T-helper 2 cell treated with Interferon-gamma antibody and Interleukin-4, amounts not matched to agents 5 μg/mL and 100 μg/mL, for 36 hours (primary cell): Measurements from ENCODE around the gene RBL2.

Experiments
- DNase-seq: peaks from one replicate; pipeline ENCODE4 v3.0.0; 2021; ENCODE audit warnings: low spot score
- H3K27ac Mint-ChIP-seq: one replicate; pipeline ENCODE4 v1.8.0; 2021; ENCODE audit warnings: mild to moderate bottlenecking, mixed read lengths
- H3K27me3 Mint-ChIP-seq: one replicate; pipeline ENCODE4 v1.8.0; 2021; ENCODE audit warnings: low read depth, mixed read lengths
- H3K36me3 Mint-ChIP-seq: one replicate; pipeline ENCODE4 v1.8.0; 2021; ENCODE audit warnings: low read depth, mixed read lengths
- H3K4me1 Mint-ChIP-seq: one replicate; pipeline ENCODE4 v1.8.0; 2021; ENCODE audit warnings: low read depth, mixed read lengths
- H3K4me3 Mint-ChIP-seq: one replicate; pipeline ENCODE4 v1.8.0; 2022; ENCODE audit warnings: mild to moderate bottlenecking, moderate library complexity, mixed read lengths
- H3K9me3 Mint-ChIP-seq: one replicate; pipeline ENCODE4 v1.8.0; 2021; ENCODE audit warnings: mixed read lengths

Gene RBL2

GRCh38 chr16:53429221-53429943 lies 4.9 kb upstream of the RBL2 start:
- peaks cover 4% of the 10 kb centered on the region for H3K27me3 Mint-ChIP-seq
- no peak overlapping the region for H3K27ac Mint-ChIP-seq
- peaks cover 12% of the 10 kb centered on the region for H3K9me3 Mint-ChIP-seq
- no peak for DNase-seq
- H3K4me1 Mint-ChIP-seq = peaks cover 5% of the 10 kb centered on the region
- H3K4me3 Mint-ChIP-seq = no peak overlapping the region
- H3K36me3 Mint-ChIP-seq = peaks cover 2% of the 10 kb centered on the region

- Mint-ChIP-seq H3K27me3 (peaks cover 4% of the 10 kb centered on the region), H3K9me3 (peaks cover 4% of the 10 kb centered on the region), H3K4me3 (no peak overlapping the region), H3K27ac (no peak overlapping the region), H3K4me1 (peaks cover 5% of the 10 kb centered on the region), H3K36me3 (peaks cover 6% of the 10 kb centered on the region)
- DNase-seq = no peak
Measured at GRCh38 chr16:53430363-53430762, 3.9 kb upstream of the RBL2 start.

DNA sequence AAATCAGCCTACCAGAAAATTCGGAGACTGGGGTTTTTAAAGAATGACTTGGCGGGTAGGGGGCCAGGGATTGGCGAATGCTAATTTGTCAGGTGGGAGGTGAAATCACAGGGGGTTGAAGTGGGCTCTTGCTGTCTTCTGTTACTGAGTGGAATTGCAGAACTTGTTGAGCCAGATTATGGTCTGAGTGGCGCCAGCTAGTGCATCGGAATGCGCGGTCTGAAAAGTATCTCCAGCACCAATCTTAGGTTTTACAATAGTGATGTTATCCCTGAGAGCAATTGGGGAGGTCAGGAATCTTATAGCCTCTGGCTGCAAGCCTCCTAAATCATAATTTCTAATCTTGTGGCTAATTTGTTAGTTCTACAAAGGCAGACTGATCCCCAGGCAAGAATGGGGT lies 762 bp upstream of the RBL2 start:
- Mint-ChIP-seq H3K27ac (peak overlapping the region; percentile 86), H3K9me3 (no peaks in the 10 kb centered on the region), H3K4me1 (peaks cover 28% of the 10 kb centered on the region), H3K4me3 (peak overlapping the region; percentile 86), H3K36me3 (peaks cover 19% of the 10 kb centered on the region), H3K27me3 (no peaks in the 10 kb centered on the region)
- DNase-seq = no peak

GRCh38 chr16:53433930-53434376 lies 318 bp upstream of the RBL2 start:
- peak overlapping the region; percentile 86 for H3K4me3 Mint-ChIP-seq

DNA sequence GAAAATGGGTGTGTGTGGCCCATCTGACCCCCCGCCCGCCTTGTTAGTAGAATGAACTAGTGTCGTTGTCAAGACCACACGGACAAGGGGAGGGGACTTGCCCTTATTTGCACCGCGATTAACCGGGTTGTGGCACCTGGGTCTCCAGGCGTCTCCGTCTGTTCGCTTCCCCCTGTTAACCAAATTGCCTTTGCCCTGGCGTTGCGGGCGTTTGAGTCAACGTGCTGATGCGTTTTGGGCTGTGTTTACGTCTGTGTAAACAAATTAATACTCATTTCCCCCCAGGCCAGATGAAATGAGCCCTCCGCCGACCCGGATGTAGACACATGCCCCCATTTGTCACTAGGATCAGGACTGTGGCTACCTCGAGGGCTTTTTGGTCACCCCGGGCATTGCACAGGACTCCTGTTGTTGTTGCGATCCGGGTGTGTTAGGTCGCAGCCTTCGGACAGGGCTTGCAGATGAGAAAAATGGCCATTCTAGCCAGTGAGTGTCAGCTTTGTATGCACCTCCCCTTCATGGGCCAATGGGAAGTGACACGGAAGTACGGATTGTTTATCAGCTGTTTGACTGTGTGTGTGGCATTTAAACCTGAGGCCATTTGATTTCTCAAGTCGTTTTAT lies 906 bp downstream of the RBL2 start:
- H3K27ac Mint-ChIP-seq = peak overlapping the region; percentile 98
- H3K9me3 Mint-ChIP-seq = no peaks in the 10 kb centered on the region
- H3K4me1 Mint-ChIP-seq = peaks cover 31% of the 10 kb centered on the region
- H3K27me3 Mint-ChIP-seq = no peaks in the 10 kb centered on the region
- H3K4me3 Mint-ChIP-seq = peak overlapping the region; percentile 100
- peak; percentile 68 for DNase-seq
- H3K36me3 Mint-ChIP-seq = peaks cover 23% of the 10 kb centered on the region

More at GRCh38 chr16:53433930-53434376, 318 bp upstream of the RBL2 start:
- Mint-ChIP-seq H3K36me3 (peaks cover 19% of the 10 kb centered on the region), H3K27ac (peak overlapping the region; percentile 86), H3K4me1 (peaks cover 29% of the 10 kb centered on the region), H3K9me3 (no peaks in the 10 kb centered on the region), H3K27me3 (no peaks in the 10 kb centered on the region)
- DNase-seq = no peak

DNA sequence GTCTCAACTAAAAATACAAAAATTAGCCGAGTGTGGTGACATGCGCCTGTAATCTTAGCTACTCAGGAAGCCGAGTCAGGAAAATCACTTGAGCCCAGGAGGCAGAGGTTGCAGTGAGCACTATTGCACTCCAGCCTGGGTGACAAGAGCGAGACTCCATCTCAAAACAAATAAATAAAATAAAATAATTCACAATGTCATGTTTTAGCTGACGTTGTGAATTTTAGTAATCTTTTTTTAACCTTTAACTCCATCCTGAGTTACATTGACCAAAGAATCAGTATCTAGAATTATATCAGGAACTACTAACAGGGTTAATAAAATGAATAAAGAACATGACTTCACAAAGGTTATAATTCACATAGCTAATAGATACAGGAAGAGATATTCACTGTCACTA lies 5.9 kb downstream of the RBL2 start:
- H3K4me3 Mint-ChIP-seq = no peak overlapping the region
- no peak for DNase-seq
- H3K36me3 Mint-ChIP-seq = peaks cover 56% of the 10 kb centered on the region
- H3K9me3 Mint-ChIP-seq = peaks cover 7% of the 10 kb centered on the region
- H3K27ac Mint-ChIP-seq = no peak overlapping the region
- peaks cover 26% of the 10 kb centered on the region for H3K4me1 Mint-ChIP-seq
- no peaks in the 10 kb centered on the region for H3K27me3 Mint-ChIP-seq

DNA sequence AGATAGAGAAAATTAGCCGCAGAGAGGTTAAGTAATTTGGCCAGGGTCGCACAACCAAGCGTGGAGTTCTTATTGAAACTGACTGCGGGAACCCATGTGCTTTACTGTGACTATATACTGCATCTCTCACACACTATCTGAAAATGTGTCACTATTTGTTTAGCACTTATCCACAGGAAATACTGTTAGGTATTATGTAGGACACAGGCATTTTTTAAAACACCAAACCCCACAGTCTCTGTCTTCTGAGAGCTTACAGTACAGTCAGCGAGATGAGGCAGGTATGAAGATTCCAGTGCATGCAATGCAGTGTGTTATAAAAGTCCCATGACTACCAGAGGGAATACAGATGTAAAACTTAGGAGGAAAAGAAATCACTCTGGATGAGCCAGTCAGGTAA lies 11.3 kb downstream of the RBL2 start:
- no peak for DNase-seq
- no peaks in the 10 kb centered on the region for H3K27me3 Mint-ChIP-seq
- H3K4me1 Mint-ChIP-seq = peaks cover 27% of the 10 kb centered on the region
- peaks cover 70% of the 10 kb centered on the region for H3K36me3 Mint-ChIP-seq
- H3K4me3 Mint-ChIP-seq = no peak overlapping the region
- peaks cover 7% of the 10 kb centered on the region for H3K9me3 Mint-ChIP-seq
- peak overlapping the region; percentile 23 for H3K27ac Mint-ChIP-seq

DNA sequence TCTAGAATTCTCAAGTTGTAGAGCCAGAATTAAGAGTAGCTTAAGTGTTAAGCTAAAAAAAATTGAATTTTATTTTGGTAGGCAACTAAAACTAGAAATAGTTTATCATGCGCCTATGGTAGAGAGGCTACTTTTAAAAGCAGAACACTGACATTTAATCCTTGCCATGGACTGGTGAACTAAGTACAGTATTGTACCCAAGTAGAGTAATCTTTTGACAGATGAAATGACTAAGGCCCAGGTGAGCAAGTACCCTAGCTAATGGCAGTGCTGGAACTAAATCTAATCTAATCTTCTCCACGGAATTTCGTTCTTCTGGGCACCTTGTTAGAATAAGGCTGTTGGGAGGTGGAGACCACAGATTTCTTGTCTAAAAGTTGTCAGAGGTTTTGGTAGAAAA lies 11.8 kb downstream of the RBL2 start:
- no peak overlapping the region for H3K4me3 Mint-ChIP-seq
- H3K4me1 Mint-ChIP-seq = peaks cover 29% of the 10 kb centered on the region
- H3K36me3 Mint-ChIP-seq = peaks cover 70% of the 10 kb centered on the region
- peaks cover 7% of the 10 kb centered on the region for H3K9me3 Mint-ChIP-seq
- H3K27ac Mint-ChIP-seq = peak overlapping the region; percentile 56
- no peaks in the 10 kb centered on the region for H3K27me3 Mint-ChIP-seq
- DNase-seq = no peak

DNA sequence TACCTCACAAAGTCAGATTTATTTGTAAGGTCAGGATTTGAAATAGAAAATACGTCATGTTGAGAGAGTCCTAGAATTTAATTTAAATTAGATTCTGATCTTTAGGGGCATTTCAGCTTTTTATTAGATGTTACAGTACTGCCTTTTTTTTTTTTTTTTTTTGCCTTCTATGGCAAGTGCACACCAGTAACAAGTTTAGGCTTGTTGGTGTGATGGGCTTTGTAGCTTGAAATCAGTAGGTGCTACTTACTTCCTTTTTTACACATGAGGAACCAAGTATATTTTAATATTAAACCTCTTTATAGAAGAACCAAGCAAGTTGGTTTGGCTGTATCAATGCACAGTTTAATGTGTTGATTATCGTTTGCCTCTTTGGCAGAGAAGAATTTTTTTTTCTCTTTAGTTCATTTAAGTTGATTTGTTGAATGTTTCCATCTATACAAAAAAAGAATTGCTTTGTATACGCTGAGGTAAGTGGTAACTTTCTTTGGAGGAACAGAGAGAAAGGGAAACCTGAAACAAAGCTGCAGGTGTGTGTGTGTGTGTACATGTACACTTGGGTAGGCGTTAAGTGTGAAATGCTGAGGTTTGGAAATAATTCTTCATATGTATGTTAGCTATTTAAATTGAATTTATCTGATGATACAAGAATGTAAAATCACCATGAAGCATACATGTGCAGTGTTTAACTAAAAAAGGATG lies 15.7 kb downstream of the RBL2 start:
- no peaks in the 10 kb centered on the region for H3K9me3 Mint-ChIP-seq
- peak overlapping the region; percentile 37 for H3K4me3 Mint-ChIP-seq
- H3K27me3 Mint-ChIP-seq = no peaks in the 10 kb centered on the region
- H3K27ac Mint-ChIP-seq = peak overlapping the region; percentile 33
- peaks cover 71% of the 10 kb centered on the region for H3K36me3 Mint-ChIP-seq
- peaks cover 46% of the 10 kb centered on the region for H3K4me1 Mint-ChIP-seq
- no peak for DNase-seq

DNA sequence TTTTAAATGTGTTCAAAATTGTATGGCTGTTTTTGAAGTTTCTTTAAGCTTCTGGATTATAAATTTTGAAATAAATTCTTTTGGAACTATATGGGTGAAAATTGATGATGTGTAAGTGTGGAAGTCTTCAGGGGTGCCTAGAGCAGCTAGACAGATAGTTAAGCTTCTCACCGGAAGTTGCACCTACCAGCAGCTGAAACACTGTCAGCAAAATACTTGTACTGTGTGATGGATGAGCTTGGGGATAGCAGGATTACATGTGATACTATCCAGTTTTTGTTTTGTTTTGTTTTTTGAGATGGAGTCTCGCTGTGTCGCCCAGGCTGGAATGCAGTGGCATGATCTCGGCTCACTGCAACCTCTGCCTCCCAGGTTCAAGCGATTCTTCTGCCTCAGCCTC lies 19.7 kb downstream of the RBL2 start:
- Mint-ChIP-seq H3K4me1 (peaks cover 64% of the 10 kb centered on the region), H3K27me3 (no peaks in the 10 kb centered on the region), H3K36me3 (peaks cover 77% of the 10 kb centered on the region), H3K4me3 (peak overlapping the region; percentile 44), H3K27ac (peak overlapping the region; percentile 64), H3K9me3 (peaks cover 5% of the 10 kb centered on the region)
- no peak for DNase-seq

GRCh38 chr16:53456625-53457024 lies 22.4 kb downstream of the RBL2 start:
- Mint-ChIP-seq H3K36me3 (peaks cover 81% of the 10 kb centered on the region), H3K27me3 (no peaks in the 10 kb centered on the region), H3K9me3 (peaks cover 5% of the 10 kb centered on the region), H3K4me1 (peaks cover 74% of the 10 kb centered on the region), H3K27ac (peak overlapping the region; percentile 95), H3K4me3 (peak overlapping the region; percentile 87)
- DNase-seq = peak; percentile 46

GRCh38 chr16:53457670-53458069 lies 23.4 kb downstream of the RBL2 start:
- peaks cover 5% of the 10 kb centered on the region for H3K9me3 Mint-ChIP-seq
- peaks cover 78% of the 10 kb centered on the region for H3K4me1 Mint-ChIP-seq
- H3K27ac Mint-ChIP-seq = peak overlapping the region; percentile 95
- H3K4me3 Mint-ChIP-seq = peak overlapping the region; percentile 87
- H3K36me3 Mint-ChIP-seq = peaks cover 82% of the 10 kb centered on the region
- peak; percentile 79 for DNase-seq
- H3K27me3 Mint-ChIP-seq = no peaks in the 10 kb centered on the region

GRCh38 chr16:53458635-53459034 lies 24.4 kb downstream of the RBL2 start:
- H3K36me3 Mint-ChIP-seq = peaks cover 80% of the 10 kb centered on the region
- H3K27ac Mint-ChIP-seq = peak overlapping the region; percentile 95
- peaks cover 5% of the 10 kb centered on the region for H3K9me3 Mint-ChIP-seq
- H3K27me3 Mint-ChIP-seq = no peaks in the 10 kb centered on the region
- H3K4me3 Mint-ChIP-seq = peak overlapping the region; percentile 87
- H3K4me1 Mint-ChIP-seq = peaks cover 77% of the 10 kb centered on the region
- DNase-seq = no peak
